Measurements from ENCODE around the gene CRYGD.
"Not testable (repeated sequence)": the region's sequence is repeated elsewhere in the genome, so short reads cannot be mapped to it uniquely, and the experiment has no call there.

Gene CRYGD

GRCh38 chr2:208124013-208124715 is at the start of gene CRYGD:
TSS of gene CRYGD (minus strand) at chr2:208124524. CDS start at chr2:208124473, 51 bp downstream.
- DNase-seq = not testable (repeated sequence)

- DNase-seq = no peak
Measured at GRCh38 chr2:208172125-208172524, 47.8 kb upstream of the CRYGD start.

- no peak for DNase-seq
Measured at GRCh38 chr2:208164951-208165755, 40.8 kb upstream of the CRYGD start.

- no peak for DNase-seq
Measured at GRCh38 chr2:208163489-208163888, 39.2 kb upstream of the CRYGD start, which contains the start of gene CRYGA. TSS of gene CRYGA (minus strand) at chr2:208163589. CDS start at chr2:208163556, 33 bp downstream.

GRCh38 chr2:208156439-208156838 is 32.1 kb upstream of the CRYGD start:
- no peak for DNase-seq

GRCh38 chr2:208153156-208153555 is 28.8 kb upstream of the CRYGD start:
- no peak for DNase-seq

- no peak for DNase-seq
Measured at GRCh38 chr2:208150956-208151355, 26.6 kb upstream of the CRYGD start.

GRCh38 chr2:208150094-208150493 is 25.8 kb upstream of the CRYGD start:
- no peak for DNase-seq

GRCh38 chr2:208148803-208149202 is 24.5 kb upstream of the CRYGD start:
- DNase-seq = no peak

GRCh38 chr2:208147759-208148158 is 23.4 kb upstream of the CRYGD start:
- DNase-seq = no peak

GRCh38 chr2:208147008-208147407 is 22.7 kb upstream of the CRYGD start:
- no peak for DNase-seq

GRCh38 chr2:208146006-208146405 is 21.7 kb upstream of the CRYGD start, which contains the start of gene CRYGB:
TSS of gene CRYGB (minus strand) at chr2:208146158. CDS start at chr2:208146120, 38 bp downstream.
- no peak for DNase-seq

GRCh38 chr2:208142925-208143799 is 18.8 kb upstream of the CRYGD start:
- DNase-seq = no peak

GRCh38 chr2:208142240-208142924 is 18.1 kb upstream of the CRYGD start:
- no peak for DNase-seq

- DNase-seq = no peak
Measured at GRCh38 chr2:208139447-208139846, 15.1 kb upstream of the CRYGD start.

- not testable (repeated sequence) for DNase-seq
Measured at GRCh38 chr2:208138334-208138733, 14.0 kb upstream of the CRYGD start.

GRCh38 chr2:208136716-208137094 is 12.4 kb upstream of the CRYGD start:
- DNase-seq = no peak

GRCh38 chr2:208135794-208136715 is 11.7 kb upstream of the CRYGD start:
- no peak for DNase-seq

GRCh38 chr2:208134928-208135586 is 10.7 kb upstream of the CRYGD start:
- DNase-seq = no peak

- DNase-seq = no peak
Measured at GRCh38 chr2:208130712-208131110, 6.4 kb upstream of the CRYGD start.
